Heart left ventricle (tissue), 16 donors: ENCODE results near the gene KDM2A. TPM values are rescaled to one million over a fixed set of nuclear protein-coding genes. Genes with fewer than 3 reads are reported as not detected.

Source experiments
- ATAC-seq, 4 donors: fragments of 200-7000 bp; cut with Tn5 transposase; one replicate each; pipeline ENCODE4 v1.9.1; 2020 to 2022; ENCODE audit warnings: moderate library complexity in 4 of 4, mild to moderate bottlenecking in 3 of 4, moderate number of reproducible peaks in 1 of 4
- DNase-seq, 5 donors: peaks; one replicate each; pipeline ENCODE4 v3.0.0-alpha.2; 2020
- H3K27ac ChIP-seq, 12 donors: fragments of 200-600 bp; sonication (generic) in 4 of 12; one replicate each; pipeline versions ENCODE4 v1.5.0 to v1.8.0; 2016 to 2022; ENCODE audit warnings: mild to moderate bottlenecking in 2 of 12
- H3K27me3 ChIP-seq, 9 donors: fragments of 200-600 bp; sonication (generic) in 2 of 9; one replicate each; pipeline versions ENCODE4 v1.5.1 to v1.8.0; 2016 to 2022; ENCODE audit warnings: mild to moderate bottlenecking in 3 of 9
- H3K36me3 ChIP-seq, 9 donors: fragments of 200-600 bp; sonication (generic) in 2 of 9; one replicate each; pipeline versions ENCODE4 v1.5.0 to v1.8.0; 2018 to 2022; ENCODE audit warnings: mild to moderate bottlenecking in 2 of 9
- H3K4me1 ChIP-seq, 12 donors: fragments of 200-600 bp; sonication (generic) in 4 of 12; one replicate each; pipeline versions ENCODE4 v1.5.0 to v1.8.0; 2016 to 2022; ENCODE audit warnings: mild to moderate bottlenecking in 3 of 12
- H3K4me3 ChIP-seq, 12 donors: fragments of 200-600 bp; sonication (generic) in 4 of 12; one replicate each; pipeline versions ENCODE4 v1.5.0 to v1.8.0; 2017 to 2022; ENCODE audit warnings: mild to moderate bottlenecking in 9 of 12, moderate library complexity in 4 of 12
- H3K9me3 ChIP-seq, 12 donors: fragments of 200-600 bp; sonication (generic) in 4 of 12; one replicate each; pipeline versions ENCODE4 v1.5.0 to v1.8.0; 2016 to 2022; ENCODE audit warnings: mild to moderate bottlenecking in 1 of 12
- POLR2A ChIP-seq, 2 donors: fragments of 450-650 bp; IDR thresholded peaks; one replicate each; pipeline ENCODE4 v1.6.1; 2017; ENCODE audit warnings: antibody characterized with exemption in 2 of 2, mild to moderate bottlenecking in 2 of 2, moderate library complexity in 2 of 2
- WGBS, 4 donors: extraction: QIAGEN DNeasy Blood & Tissue Kit in 2 of 4; methylation state at CpG; one replicate each; pipeline versions ENCODE4 v1.1.5 to v1.1.7; 2013 to 2018; 5-methylcytosine and 5-hydroxymethylcytosine counted together
- intact Hi-C, 10 donors: fragments of 100-400 bp; cut with DNase I; formaldehyde crosslinking; loops; one replicate each; pipeline versions ENCODE4 v1.11.1 to v1.14.2; 2022
- polyA plus RNA-seq, 2 donors: library from polyadenylated mRNA; stranded (reverse); fragments of 200-250 nt; gene quantifications; one replicate each; pipeline ENCODE4 v1.2.3, GENCODE V29; 2013
- total RNA-seq, 9 donors: library from RNA; depleted of rRNA in 2 of 9; stranded (reverse); fragments of >200 nt in 2 of 9; fragmentation: NEBNext Ultra II Directional in 3 of 9; extraction: Animal tissue kit (Norgen Biotek cat#: 25700) in 3 of 9; gene quantifications; one replicate each; pipeline versions ENCODE4 v1.1.0 to v1.2.4, GENCODE V29; 2016 to 2023
- TF ChIP-seq, protein P1 (sequence below), 12 donors: fragments of 200-600 bp; sonication (generic) in 4 of 12; IDR thresholded peaks; one replicate each; pipeline versions ENCODE4 v1.5.0 to v1.8.0; 2018 to 2022; ENCODE audit warnings: antibody characterized with exemption in 12 of 12, mild to moderate bottlenecking in 5 of 12
- donor health status: ischemic (EF 13 %, LVEDD 7.1; RV severe dilation, severe dysfunction).
- donor health status: healthy with polysubstance abuse.
- donor health status: DM: no; HTN: yes; CAD: no.
- donor health status: DM: no; HTN: no; CAD: no.
- donor health status: ischemic (EF 25% LVEDD 6.9; RV normal size, moderate dysfunction).
- donor health status: ischemic (EF 25% LVEDD 5.7; RV mildly dilated, moderate dysfunction).
- donor health status: healthy.
- donor health status: DM: yes; HTN: yes; CAD: no.
- donor health status: ischemic (EF 35%, LVEDD 5.7; RV mildly dilated, moderate dysfunction).
- donor health status: nonischemic (EF 11% LVEDD 7.7; RV severe dilation, severe dysfunction).
- donor health status: DM: yes; HTN: yes; CAD: no.
- donor health status: PGD.
- donor health status: ischemic (EF 29% LVEDD 5.4; RV normal size, mild dysfunction).
- donor health status: nonischemic (EF 23%, LVEDD 6.1; RV moderate dilation, normal function).

Gene KDM2A
- total and polyA plus RNA-seq, 11 donors: 23.4 to 66.4 (median 37.3) TPM

DNA sequence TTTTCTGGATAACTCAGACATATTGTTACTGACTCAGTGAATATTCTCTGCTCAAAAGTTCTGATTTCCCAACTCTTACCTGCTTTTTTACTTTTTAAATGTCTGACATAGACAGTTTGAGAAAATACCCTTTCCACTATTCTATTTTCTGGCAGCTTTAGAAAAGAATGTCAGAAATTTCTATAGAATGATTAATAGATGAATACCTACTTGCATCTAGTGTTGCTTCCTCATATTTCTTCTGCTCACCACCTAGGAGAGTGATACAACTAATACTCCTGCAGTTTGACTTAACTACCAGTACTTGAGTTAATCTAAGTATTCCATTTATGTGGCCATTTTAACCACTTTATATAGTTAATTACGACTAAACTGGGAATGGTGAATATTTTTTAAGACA lies 55.2 kb downstream of the KDM2A start:
- H3K27me3 ChIP-seq: no peaks in the 10 kb centered on the region
- H3K36me3 ChIP-seq: peaks cover 0 to 44% (median 6%) of the 10 kb centered on the region in 9 donors
- H3K4me1 ChIP-seq: peaks cover 0 to 31% (median 8%) of the 10 kb centered on the region in 12 donors
- no peak overlapping the region for H3K4me3 ChIP-seq
- ATAC-seq: no peak
- 82 to 91% (median 89%) methylated on average over 1 of the region's 1 CpG for WGBS, 4 donors
- H3K27ac ChIP-seq: no peak overlapping the region
- intact Hi-C loops: loop anchor here in 1 of 10 donors (5.0 kb wide), 1 partner anchor 92 kb away; no protein-coding TSS in a partner anchor
- H3K9me3 ChIP-seq: no peaks in the 10 kb centered on the region
- no peak for TF ChIP-seq POLR2A (IDR thresholded peaks at IDR 0.05)
- TF ChIP-seq, protein P1, sequence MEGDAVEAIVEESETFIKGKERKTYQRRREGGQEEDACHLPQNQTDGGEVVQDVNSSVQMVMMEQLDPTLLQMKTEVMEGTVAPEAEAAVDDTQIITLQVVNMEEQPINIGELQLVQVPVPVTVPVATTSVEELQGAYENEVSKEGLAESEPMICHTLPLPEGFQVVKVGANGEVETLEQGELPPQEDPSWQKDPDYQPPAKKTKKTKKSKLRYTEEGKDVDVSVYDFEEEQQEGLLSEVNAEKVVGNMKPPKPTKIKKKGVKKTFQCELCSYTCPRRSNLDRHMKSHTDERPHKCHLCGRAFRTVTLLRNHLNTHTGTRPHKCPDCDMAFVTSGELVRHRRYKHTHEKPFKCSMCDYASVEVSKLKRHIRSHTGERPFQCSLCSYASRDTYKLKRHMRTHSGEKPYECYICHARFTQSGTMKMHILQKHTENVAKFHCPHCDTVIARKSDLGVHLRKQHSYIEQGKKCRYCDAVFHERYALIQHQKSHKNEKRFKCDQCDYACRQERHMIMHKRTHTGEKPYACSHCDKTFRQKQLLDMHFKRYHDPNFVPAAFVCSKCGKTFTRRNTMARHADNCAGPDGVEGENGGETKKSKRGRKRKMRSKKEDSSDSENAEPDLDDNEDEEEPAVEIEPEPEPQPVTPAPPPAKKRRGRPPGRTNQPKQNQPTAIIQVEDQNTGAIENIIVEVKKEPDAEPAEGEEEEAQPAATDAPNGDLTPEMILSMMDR (IDR thresholded peaks at IDR 0.05): no peak
- no peak for DNase-seq

DNA sequence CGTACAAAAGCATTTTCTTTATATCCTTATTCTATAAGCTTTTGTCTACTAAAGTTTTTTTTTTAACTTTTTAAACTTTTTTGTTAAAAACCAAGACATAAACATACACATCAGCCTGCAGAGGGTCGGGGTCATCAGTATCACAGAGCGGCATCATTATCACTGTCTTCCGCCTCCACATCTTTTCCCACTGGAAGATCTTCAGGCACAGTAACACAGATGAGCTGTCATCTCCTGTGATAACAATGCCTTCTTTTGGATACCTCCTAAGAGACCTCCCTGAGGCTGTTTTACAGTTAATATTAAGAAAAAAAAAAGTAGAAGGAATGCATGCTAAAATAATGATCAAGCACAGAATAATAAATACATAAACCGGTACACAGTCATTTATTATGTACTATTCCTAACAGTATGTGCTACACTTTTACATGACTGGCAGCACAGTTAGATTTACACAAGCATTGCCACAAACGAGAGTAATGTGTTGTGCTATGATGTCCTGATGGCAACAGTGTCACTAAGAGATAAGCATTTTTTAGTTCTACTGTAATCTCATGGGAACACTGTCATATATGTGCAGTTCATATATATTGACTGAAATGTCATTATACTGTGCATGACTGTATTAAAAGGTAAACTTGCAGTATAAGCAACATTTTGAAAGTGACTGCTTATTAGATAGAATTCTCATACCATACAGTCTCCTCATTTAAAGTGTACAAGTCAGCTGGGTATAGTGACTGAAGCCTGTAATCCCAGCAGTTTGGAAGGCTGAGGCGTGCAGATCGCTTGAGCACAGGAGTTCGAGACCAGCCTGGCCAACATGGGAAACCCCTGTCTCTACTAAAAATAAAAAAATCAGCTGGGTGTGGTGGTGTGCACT lies 58.6 kb downstream of the KDM2A start:
- Histone ChIP-seq H3K4me3 (no peak overlapping the region), H3K27ac (no peak overlapping the region), H3K4me1 (peaks cover 0 to 31% (median 8%) of the 10 kb centered on the region in 12 donors), H3K27me3 (no peaks in the 10 kb centered on the region), H3K9me3 (no peaks in the 10 kb centered on the region), H3K36me3 (peaks cover 0 to 69% (median 34%) of the 10 kb centered on the region in 9 donors)
- TF ChIP-seq POLR2A (IDR thresholded peaks at IDR 0.05): no peak
- TF ChIP-seq, protein P1 (IDR thresholded peaks at IDR 0.05): no peak
- intact Hi-C loops: no loop called here
- ATAC-seq (no peak), DNase-seq (no peak)
- WGBS, 4 donors: 84 to 86% (median 84%) methylated on average over 9 of the region's 9 CpGs

DNA sequence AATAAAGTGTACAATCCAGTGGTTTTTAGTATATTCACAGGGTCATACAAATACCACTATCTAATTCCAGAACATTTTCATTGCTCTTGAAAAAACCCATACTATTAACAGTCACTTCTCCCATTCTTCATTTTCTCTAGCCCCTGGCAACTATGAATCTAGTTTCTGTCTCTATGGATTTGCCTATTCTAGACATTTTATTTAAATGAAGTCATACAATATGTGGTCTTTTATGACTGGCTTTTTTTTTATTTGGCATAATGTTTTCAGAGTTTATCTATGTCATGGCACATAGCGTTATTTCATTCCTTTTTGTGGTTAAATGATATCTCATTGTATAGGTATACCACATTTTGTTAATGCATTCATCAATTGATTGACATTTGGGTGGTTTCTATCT lies 59.4 kb downstream of the KDM2A start:
- Histone ChIP-seq H3K36me3 (peaks cover 0 to 77% (median 42%) of the 10 kb centered on the region in 9 donors), H3K27ac (no peak overlapping the region), H3K27me3 (no peaks in the 10 kb centered on the region), H3K4me3 (no peak overlapping the region), H3K4me1 (peaks cover 0 to 29% (median 8%) of the 10 kb centered on the region in 12 donors), H3K9me3 (no peaks in the 10 kb centered on the region)
- DNase-seq (no peak), ATAC-seq (no peak)
- intact Hi-C loops: no loop called here
- TF ChIP-seq POLR2A (IDR thresholded peaks at IDR 0.05): no peak
- TF ChIP-seq, protein P1 (IDR thresholded peaks at IDR 0.05): no peak
- WGBS, 4 donors: 91 to 98% (median 92%) methylated on average over 1 of the region's 1 CpG

DNA sequence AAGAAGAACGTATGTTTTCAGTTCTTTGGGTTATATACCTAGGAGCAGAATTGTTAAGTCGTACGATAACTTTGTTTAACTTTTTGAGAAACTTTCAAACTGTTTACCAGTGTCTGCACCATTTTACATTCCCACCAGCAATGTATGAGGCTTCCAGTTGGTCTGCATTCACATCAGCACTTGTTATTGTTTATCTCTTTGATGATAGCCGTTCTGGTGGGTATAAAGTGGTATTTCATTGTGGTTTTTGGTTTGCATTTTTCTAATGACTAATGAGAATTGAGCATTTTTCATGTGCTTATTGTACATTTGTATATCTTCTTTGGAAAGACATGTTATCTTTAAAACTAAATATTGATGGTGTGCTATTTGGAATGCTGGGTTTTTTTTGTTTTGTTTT lies 59.8 kb downstream of the KDM2A start:
- ATAC-seq: no peak
- Histone ChIP-seq H3K9me3 (no peaks in the 10 kb centered on the region), H3K27ac (no peak overlapping the region), H3K4me3 (no peak overlapping the region), H3K36me3 (peaks cover 0 to 81% (median 46%) of the 10 kb centered on the region in 9 donors), H3K4me1 (peaks cover 0 to 25% (median 8%) of the 10 kb centered on the region in 12 donors), H3K27me3 (no peaks in the 10 kb centered on the region)
- TF ChIP-seq, protein P1 (IDR thresholded peaks at IDR 0.05): no peak
- no peak for DNase-seq
- intact Hi-C loops: no loop called here
- 84 to 89% (median 87%) methylated on average over 4 of the region's 4 CpGs for WGBS, 4 donors
